ENCODE results near the gene ZNF24.

ZNF24 gene

GRCh38 chr18:35343936-35344735 lies at the start of gene ZNF24:
ZNF24 (minus strand) TSS chr18:35344420; CDS start chr18:35340650, 3,770 bp downstream.
- no peak for TF ChIP-seq CTCF (IDR thresholded peaks at IDR 0.05; ENCODE audit: low read depth, low read length)
- DNase-seq (ENCODE audit: low read depth in 2 of 2) = peak; percentile 94 to 96
- H3K4me3 ChIP-seq (replicated peaks in 1 of 2; ENCODE audit: low read depth in 2 of 2, low read length in 2 of 2) = peak within 1 kb of the TSS; percentile 89 to 99

DNA sequence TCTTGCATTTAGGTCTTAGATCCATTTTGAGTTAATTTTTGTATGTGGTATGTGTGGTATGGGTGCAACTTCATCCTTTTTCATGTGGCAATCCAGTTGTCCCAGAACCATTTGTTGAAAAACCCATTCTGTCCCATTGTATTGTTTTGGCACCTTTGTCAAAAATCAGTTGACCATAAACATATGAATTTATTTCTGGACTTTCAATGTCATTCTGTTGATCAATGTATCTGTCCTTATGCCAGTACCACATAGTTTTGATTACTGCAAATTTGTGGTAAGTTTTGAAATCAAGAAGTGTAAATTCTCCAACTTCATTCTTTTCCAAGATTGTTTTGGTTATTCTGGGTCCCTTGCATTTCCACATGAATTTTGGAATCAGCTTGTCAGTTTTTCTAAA lies 49.5 kb upstream of the ZNF24 start:
- no peak for TF ChIP-seq CTCF (IDR thresholded peaks at IDR 0.05; ENCODE audit: low read depth, low read length)
- no peak for DNase-seq (ENCODE audit: low read depth in 2 of 2)
- H3K4me3 ChIP-seq (replicated peaks in 1 of 2; ENCODE audit: low read depth in 2 of 2, low read length in 2 of 2) = no peak overlapping the region

- TF ChIP-seq CTCF (IDR thresholded peaks at IDR 0.05; ENCODE audit: low read depth, low read length) = no peak
- H3K4me3 ChIP-seq (replicated peaks in 1 of 2; ENCODE audit: low read depth in 2 of 2, low read length in 2 of 2) = no peak overlapping the region
These were observed 48.2 kb upstream of the ZNF24 start for GRCh38 chr18:35392375-35392774.

GRCh38 chr18:35390951-35391700 lies 46.9 kb upstream of the ZNF24 start:
- no peak overlapping the region for H3K4me3 ChIP-seq (replicated peaks in 1 of 2; ENCODE audit: low read depth in 2 of 2, low read length in 2 of 2)
- no peak for DNase-seq (ENCODE audit: low read depth in 2 of 2)
- no peak for TF ChIP-seq CTCF (IDR thresholded peaks at IDR 0.05; ENCODE audit: low read depth, low read length)

More at GRCh38 chr18:35392375-35392774, 48.2 kb upstream of the ZNF24 start:
- no peak for DNase-seq (ENCODE audit: low read depth in 2 of 2)

DNA sequence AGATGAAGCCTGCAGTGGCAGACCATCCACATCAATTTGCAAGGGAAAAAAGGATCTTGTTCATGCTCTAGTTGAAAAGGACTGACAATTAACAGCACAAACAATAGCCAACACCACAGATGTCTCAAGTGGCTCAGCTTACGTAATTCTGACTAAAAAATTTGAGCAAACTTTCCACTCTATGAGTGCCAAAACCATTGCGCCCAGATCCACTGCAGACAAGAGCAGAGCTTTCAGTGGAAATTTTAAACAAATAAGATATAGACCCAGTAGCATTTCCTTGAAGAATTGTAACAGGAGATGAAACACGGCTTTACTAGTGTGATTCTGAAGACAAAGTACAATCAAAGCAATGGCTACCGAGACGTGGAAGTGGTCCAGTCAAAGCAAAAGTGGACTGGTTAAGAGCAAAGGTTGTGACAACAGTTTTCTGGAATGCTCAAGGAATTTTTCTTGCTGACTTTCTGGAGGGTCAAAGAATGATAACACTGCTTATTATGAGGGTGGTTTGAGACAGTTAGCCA lies 44.9 kb upstream of the ZNF24 start:
- DNase-seq (ENCODE audit: low read depth in 2 of 2) = peak; percentile 73 to 76
- no peak overlapping the region for H3K4me3 ChIP-seq (replicated peaks in 1 of 2; ENCODE audit: low read depth in 2 of 2, low read length in 2 of 2)

GRCh38 chr18:35387152-35387571 lies 42.9 kb upstream of the ZNF24 start:
- DNase-seq (ENCODE audit: low read depth in 2 of 2) = peak in 1 of 2 donors; percentile 65
- H3K4me3 ChIP-seq (replicated peaks in 1 of 2; ENCODE audit: low read depth in 2 of 2, low read length in 2 of 2) = no peak overlapping the region
- peak; percentile 32 for TF ChIP-seq CTCF (IDR thresholded peaks at IDR 0.05; ENCODE audit: low read depth, low read length)

More for the DNA sequence above, 44.9 kb upstream of the ZNF24 start:
- no peak for TF ChIP-seq CTCF (IDR thresholded peaks at IDR 0.05; ENCODE audit: low read depth, low read length)
